ENCODE results near the gene RAD51B.

The RAD51B gene

GRCh38 chr14:68770051-68770450 lies 950.5 kb downstream of the RAD51B start:
- H3K4me3 ChIP-seq (ENCODE audit: low read length) = no peak overlapping the region
- TF ChIP-seq, protein P1, sequence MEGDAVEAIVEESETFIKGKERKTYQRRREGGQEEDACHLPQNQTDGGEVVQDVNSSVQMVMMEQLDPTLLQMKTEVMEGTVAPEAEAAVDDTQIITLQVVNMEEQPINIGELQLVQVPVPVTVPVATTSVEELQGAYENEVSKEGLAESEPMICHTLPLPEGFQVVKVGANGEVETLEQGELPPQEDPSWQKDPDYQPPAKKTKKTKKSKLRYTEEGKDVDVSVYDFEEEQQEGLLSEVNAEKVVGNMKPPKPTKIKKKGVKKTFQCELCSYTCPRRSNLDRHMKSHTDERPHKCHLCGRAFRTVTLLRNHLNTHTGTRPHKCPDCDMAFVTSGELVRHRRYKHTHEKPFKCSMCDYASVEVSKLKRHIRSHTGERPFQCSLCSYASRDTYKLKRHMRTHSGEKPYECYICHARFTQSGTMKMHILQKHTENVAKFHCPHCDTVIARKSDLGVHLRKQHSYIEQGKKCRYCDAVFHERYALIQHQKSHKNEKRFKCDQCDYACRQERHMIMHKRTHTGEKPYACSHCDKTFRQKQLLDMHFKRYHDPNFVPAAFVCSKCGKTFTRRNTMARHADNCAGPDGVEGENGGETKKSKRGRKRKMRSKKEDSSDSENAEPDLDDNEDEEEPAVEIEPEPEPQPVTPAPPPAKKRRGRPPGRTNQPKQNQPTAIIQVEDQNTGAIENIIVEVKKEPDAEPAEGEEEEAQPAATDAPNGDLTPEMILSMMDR (conservative IDR thresholded peaks at IDR 0.05; ENCODE audit: low read depth, low read length) = no peak
- DNase-seq (ENCODE audit: low read depth) = no peak

DNA sequence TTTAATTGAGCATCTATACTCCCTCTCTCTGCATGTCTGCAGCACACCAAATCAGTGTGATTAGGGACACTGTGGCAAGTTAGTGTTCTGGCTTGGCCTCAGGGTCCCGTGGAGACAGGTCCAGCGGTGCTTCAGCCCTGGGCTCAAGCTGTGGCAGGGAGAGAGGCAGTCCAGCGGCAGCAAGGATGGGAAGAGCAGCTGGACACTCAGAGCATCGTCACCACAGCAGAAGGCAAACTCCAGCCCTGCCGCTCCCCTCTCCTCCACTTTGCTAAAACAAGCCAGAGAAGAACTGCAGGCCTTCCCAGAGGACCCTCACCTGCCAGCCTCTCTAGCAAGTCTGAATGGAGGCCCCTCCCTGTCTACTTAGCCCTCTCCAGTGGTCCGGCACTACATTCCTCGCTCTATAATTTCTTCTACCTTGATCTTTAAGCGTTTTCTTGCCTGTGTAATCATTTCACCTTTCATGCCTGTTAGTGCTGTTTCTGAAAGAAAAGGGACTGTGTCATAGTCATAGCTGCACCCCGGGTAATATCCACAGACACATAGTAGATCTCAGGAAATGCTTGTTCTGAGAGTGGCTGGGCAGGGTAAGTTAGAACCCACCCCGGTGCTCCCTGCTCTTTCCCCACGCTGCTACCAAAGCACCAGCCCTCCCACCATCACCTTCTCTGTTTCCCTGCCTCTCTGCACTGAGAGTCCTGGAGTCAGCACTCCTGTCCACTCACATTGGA lies 951.1 kb downstream of the RAD51B start:
- TF ChIP-seq, protein P1 (conservative IDR thresholded peaks at IDR 0.05; ENCODE audit: low read depth, low read length) = no peak
- DNase-seq (ENCODE audit: low read depth) = no peak
- no peak overlapping the region for H3K4me3 ChIP-seq (ENCODE audit: low read length)

- no peak for DNase-seq (ENCODE audit: low read depth)
- no peak overlapping the region for H3K4me3 ChIP-seq (ENCODE audit: low read length)
- TF ChIP-seq, protein P1 (conservative IDR thresholded peaks at IDR 0.05; ENCODE audit: low read depth, low read length) = no peak
These were observed 952.1 kb downstream of the RAD51B start for GRCh38 chr14:68771631-68772030.

GRCh38 chr14:68772761-68773381 lies 953.3 kb downstream of the RAD51B start:
- DNase-seq (ENCODE audit: low read depth) = no peak
- TF ChIP-seq, protein P1 (conservative IDR thresholded peaks at IDR 0.05; ENCODE audit: low read depth, low read length) = no peak
- H3K4me3 ChIP-seq (ENCODE audit: low read length) = no peak overlapping the region

- no peak for DNase-seq (ENCODE audit: low read depth)
- no peak overlapping the region for H3K4me3 ChIP-seq (ENCODE audit: low read length)
- TF ChIP-seq, protein P1 (conservative IDR thresholded peaks at IDR 0.05; ENCODE audit: low read depth, low read length) = no peak
These were observed 955.4 kb downstream of the RAD51B start for GRCh38 chr14:68774771-68775613.

GRCh38 chr14:68775614-68776126 lies 956.1 kb downstream of the RAD51B start:
- H3K4me3 ChIP-seq (ENCODE audit: low read length) = no peak overlapping the region
- DNase-seq (ENCODE audit: low read depth) = no peak
- TF ChIP-seq, protein P1 (conservative IDR thresholded peaks at IDR 0.05; ENCODE audit: low read depth, low read length) = peak; percentile 4
